HG03095 (cell line): Measurements from ENCODE around the gene TENT5C.
A peak's percentile ranks its signal among the peaks of the same experiment; 100 is the strongest.

Experiments
- ATAC-seq: cut with Tn5 transposase; IDR thresholded peaks from one replicate; pipeline ENCODE4 v1.9.1; 2021; ENCODE audit warnings: moderate library complexity; ENCODE audit not compliant: unreplicated experiment

TENT5C gene

DNA sequence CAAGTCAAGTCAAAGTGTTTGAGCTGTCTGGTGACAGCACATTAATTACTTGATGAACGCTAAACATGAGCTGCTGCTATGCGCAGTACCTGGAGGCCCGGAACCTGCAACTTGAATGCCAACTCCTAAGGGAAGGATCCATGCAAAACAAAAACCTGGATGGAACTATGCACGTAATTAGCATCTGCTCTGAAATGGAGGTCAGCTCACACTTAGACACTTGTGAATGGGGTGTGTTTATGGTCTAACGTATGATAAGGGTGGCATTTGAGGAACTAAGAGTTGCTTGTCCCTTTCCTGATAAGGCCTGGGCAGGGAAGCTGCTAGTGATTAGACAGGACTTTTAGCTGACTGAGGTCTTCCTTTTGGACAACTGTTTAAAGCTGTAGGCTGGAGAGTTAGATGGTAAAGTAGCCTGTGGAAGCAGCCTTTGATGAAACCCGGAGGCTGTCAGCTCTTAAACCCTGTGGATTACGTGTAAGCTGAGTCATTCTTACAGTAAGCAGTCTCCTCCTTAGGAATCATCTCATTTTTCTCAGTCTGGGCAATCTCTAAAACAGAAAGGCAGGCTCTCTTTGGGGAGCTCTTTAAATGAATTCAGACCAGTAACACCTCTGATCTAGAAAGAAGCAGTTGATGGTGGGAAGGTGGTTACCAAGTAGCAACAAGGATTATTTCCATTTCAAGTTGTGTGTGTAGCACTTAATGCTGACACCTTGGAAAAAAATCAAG lies 6.8 kb downstream of the TENT5C start:
- no peak for ATAC-seq

GRCh38 chr1:117613249-117613968 lies 7.6 kb downstream of the TENT5C start:
- no peak for ATAC-seq

DNA sequence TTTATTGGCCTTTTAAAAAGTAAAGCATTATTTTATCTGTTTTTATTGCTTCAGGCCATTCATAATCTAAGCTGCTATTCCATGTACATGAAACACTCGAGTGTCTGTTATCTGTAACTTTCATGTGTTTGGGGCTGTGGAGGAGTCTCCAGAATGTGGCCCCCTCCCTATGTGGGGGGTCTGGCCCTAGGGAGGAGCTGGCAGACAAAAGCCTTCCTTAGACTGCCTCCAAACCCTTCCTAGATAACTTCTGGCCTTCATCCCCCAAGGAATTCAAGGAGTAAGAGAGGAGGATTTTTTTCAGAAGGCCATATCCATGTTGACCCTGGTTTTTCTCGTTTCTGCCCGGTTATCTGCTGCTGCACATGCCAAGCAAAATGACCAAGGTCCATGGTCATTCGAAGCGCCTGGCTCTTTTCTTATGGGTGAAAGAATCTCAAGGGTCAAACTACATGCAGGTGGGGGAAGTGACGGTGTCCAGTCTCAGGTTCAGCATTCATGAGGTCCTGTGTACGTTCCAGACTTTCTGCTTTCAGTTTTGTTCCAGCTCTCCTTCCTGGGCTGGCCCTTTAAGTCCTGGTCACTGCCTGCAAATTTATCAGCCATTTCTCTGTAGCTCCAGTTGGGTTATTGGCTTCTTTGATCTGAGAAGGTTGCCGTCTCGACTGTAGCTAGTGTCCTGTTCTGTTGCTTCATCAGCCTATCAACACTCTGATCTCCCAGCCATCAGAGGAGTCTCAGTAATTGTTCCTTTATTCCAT lies 8.3 kb downstream of the TENT5C start:
- no peak for ATAC-seq

GRCh38 chr1:117615474-117615873 lies 9.6 kb downstream of the TENT5C start:
- no peak for ATAC-seq

GRCh38 chr1:117616356-117616755 lies 10.5 kb downstream of the TENT5C start:
- ATAC-seq: no peak

GRCh38 chr1:117616967-117617366 lies 11.1 kb downstream of the TENT5C start:
- no peak for ATAC-seq

DNA sequence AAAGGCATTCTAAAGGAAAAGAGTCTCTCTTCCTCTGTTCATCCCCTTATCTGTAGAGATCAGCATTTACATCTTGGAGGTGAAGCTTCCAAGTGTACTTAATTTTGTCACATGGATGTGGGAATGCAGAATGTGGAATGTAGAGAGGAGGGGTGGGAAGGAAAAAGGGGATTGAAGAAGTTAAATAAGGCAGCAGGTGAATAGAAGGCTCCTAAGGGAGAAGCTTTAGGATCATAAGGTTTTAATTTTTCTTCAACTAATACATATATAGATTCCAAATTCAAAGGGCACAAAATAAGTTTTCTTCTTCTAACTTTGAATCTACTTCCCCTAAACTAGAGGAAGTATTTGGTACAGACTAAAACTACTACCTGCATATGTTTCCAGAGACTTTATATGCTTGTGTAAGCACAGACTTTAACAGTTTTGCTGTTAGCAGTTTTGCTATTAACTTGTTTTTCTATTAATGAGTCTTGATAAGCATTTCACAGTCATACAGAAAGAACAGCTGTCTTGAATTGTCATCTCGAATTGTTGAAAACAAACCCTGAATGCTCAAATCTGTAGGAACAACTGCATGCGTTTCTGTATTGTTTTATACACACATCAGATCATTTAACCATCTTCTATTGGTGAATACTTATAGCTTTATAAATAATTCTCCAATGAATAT lies 12.7 kb downstream of the TENT5C start:
- ATAC-seq: no peak

GRCh38 chr1:117620440-117620839 lies 14.6 kb downstream of the TENT5C start:
- no peak for ATAC-seq

GRCh38 chr1:117621316-117621715 lies 15.5 kb downstream of the TENT5C start:
- ATAC-seq: no peak

DNA sequence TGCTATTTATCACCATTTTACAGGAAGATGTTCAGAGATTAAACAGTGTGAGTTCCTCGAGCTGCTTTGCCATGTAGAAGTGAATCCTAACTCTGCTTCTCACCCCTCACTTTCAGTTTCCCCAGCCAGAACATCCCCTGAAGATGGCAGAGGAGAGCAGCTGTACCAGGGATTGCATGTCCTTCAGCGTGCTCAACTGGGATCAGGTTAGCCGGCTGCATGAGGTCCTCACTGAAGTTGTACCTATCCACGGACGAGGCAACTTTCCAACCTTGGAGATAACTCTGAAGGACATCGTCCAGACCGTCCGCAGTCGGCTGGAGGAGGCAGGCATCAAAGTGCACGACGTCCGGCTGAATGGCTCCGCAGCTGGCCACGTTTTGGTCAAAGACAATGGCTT lies 16.9 kb downstream of the TENT5C start:
- ATAC-seq: no peak

DNA sequence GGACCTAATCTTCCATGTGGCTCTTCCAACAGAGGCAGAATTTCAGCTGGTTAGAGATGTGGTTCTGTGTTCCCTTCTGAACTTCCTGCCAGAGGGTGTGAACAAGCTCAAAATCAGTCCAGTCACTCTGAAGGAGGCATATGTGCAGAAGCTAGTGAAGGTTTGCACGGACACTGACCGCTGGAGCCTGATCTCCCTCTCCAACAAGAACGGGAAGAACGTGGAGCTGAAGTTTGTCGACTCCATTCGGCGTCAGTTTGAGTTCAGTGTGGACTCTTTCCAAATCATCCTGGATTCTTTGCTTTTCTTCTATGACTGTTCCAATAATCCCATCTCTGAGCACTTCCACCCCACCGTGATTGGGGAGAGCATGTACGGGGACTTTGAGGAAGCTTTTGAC lies 17.3 kb downstream of the TENT5C start:
- no peak for ATAC-seq

GRCh38 chr1:117623698-117624097 lies 17.9 kb downstream of the TENT5C start:
- no peak for ATAC-seq

GRCh38 chr1:117627546-117628130 lies 21.8 kb downstream of the TENT5C start:
- ATAC-seq: no peak

- no peak for ATAC-seq
Observed at GRCh38 chr1:117628343-117628742, 22.5 kb downstream of the TENT5C start.

DNA sequence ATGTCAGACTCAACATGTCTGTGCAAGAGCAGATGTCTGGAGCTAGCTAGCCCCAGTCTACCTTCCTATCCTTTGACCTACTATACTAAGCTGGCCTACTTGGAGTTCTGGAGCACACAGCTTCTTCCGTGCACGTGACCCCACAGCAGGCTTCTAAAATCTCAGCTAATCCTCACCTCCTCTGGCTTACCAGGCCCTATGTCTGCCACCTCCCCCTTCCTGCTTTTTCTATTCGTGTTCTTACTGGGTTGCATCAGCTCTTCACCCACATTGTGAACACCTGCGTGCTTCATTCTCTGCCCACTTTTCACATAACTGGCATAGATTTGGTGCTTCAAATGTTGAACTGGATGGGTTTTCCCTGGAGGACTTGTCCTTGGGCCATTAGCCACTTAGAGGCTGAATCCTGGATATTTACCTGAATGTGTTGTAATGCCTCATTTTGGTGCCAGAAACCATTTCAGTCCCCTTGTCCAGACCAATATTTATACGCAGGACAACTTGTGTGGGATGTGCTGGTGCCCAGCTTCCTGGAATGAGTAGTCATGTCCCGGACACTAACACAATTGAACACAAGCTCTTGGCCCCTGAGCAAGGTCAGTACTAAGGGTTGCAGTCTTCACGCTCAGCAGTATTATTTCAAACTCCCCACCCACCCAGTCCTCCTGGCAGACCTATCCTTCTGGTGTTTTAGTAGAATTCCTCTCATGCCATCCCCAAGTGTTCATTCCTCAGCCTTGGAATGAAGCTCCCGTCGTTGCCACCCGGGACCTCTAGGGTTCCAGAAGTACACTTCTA lies 24.0 kb downstream of the TENT5C start:
- ATAC-seq: no peak

- ATAC-seq: no peak
Observed at GRCh38 chr1:117630423-117630998, 24.7 kb downstream of the TENT5C start.

DNA sequence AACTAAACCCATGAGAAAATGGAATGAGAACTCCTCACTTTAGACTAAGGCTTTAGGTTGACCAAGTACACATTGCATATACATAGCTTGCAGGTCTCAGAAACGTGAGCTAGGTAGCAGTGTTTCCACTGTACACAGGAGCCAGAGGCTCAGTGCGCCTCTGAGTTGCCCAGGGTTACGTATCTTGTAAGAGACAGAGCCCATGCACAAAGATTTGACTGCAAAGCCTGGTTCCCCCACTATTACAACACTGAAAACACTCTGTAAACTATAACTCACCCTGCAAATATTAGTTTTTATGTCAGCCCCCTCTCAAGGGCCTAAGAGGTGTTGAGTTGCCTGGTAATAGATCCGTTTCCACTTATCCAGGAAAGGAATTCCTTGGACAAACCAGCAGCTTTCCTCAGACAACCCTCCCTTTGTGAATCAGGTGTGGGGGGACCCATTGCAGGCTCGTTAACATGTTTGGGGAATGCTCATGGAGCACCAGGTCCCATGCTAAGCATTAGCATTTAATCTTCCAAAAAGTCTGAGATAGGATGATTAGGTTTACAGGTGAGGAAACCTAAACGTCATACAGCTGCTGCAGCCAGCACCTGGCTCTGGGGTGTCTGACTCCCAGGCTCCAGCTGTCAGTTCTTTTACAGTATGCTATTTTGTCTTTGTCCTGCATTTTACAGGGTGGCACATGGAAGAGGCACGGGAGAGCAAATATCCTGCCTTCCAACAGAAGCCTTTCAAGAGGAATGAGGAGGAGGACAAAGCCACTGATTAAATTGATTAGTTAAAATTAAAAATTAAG lies 25.7 kb downstream of the TENT5C start:
- ATAC-seq: no peak

DNA sequence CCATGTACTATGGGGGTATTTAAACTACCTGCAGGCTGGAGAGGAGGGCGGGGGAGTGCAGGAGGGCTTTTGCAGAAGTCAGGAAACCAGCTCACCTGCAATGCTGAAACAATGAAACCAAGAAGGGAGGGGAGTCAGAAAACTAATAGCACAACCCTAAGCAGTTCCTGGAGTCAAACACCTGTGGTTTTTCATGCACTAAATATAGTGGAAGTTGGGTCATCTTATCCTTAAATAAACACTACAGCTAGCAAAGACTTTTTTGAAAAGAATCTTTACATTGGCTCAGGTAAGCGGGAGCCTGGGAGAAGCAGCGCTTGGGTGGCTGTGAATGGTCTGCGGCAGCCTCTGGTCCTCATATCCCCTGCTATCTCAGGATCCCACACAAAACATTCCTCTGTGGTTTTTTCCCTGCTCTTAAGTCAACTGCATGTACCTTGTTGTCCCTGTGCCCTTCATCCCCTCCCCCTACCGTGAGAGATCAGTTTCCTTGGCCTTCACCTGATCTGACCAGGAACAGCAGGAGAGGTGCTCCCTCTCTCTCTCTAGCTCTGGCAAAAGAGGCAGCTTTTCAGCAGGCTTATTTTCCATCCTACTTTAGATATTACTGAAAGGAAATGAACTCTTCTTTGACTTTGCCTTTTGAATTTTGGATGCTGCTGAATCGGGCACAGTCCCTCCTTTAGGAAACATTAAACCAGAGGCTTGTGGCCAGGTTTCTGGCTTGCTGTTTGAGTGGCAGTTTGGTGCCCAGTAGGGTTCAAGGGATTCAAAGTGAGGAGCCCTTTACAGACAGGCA lies 26.6 kb downstream of the TENT5C start:
- ATAC-seq: peak; percentile 69
